DOHH2 (cell line): ENCODE data around the gene MDGA2.
"Not testable (repeated sequence)": the region's sequence is repeated elsewhere in the genome, so short reads cannot be mapped to it uniquely, and the experiment has no call there.

Source experiments
- H3F3A ChIP-seq: fragments of 200-600 bp; sonication (generic), shearing (Covaris generic); 2 replicates; pipeline ENCODE4 v1.6.0; 2016; ENCODE audit warnings: antibody characterized with exemption, mild to moderate bottlenecking; ENCODE audit not compliant: control insufficient read depth, insufficient read depth
- H3K27ac ChIP-seq: fragments of 200-600 bp; sonication (generic); 2 replicates; pipeline ENCODE4 v1.5.1; 2014; ENCODE audit warnings: low read depth, mild to moderate bottlenecking, low read length, moderate library complexity
- H3K27me3 ChIP-seq: fragments of 200-600 bp; sonication (generic); 2 replicates; pipeline ENCODE4 v1.6.1; 2014; ENCODE audit warnings: mild to moderate bottlenecking, low read length, mixed read lengths; ENCODE audit not compliant: control insufficient read depth
- H3K36me3 ChIP-seq: fragments of 200-600 bp; sonication (generic); 2 replicates; pipeline ENCODE4 v1.6.1; 2014; ENCODE audit warnings: mild to moderate bottlenecking, low read length, moderate library complexity, mixed read lengths; ENCODE audit not compliant: control insufficient read depth
- H3K4me1 ChIP-seq: fragments of 200-600 bp; sonication (generic); 2 replicates; pipeline ENCODE4 v1.6.1; 2014; ENCODE audit warnings: mild to moderate bottlenecking, low read length, mixed read lengths; ENCODE audit not compliant: control insufficient read depth
- H3K4me2 ChIP-seq: fragments of 200-600 bp; sonication (generic); 2 replicates; pipeline ENCODE4 v1.6.0; 2014; ENCODE audit warnings: mild to moderate bottlenecking, low read length, moderate library complexity
- H3K4me3 ChIP-seq: fragments of 200-600 bp; sonication (generic); 2 replicates; pipeline ENCODE4 v1.5.1; 2014; ENCODE audit warnings: mild to moderate bottlenecking, low read length, mixed read lengths
- H3K79me2 ChIP-seq: fragments of 200-600 bp; sonication (generic); 2 replicates; pipeline ENCODE4 v1.6.1; 2014; ENCODE audit warnings: mild to moderate bottlenecking, low read length, mixed read lengths; ENCODE audit not compliant: control insufficient read depth
- H3K9me2 ChIP-seq: fragments of 200-600 bp; sonication (generic); replicated peaks from 2 replicates; pipeline ENCODE4 v1.6.1; 2014; ENCODE audit warnings: mild to moderate bottlenecking, low read length, mixed read lengths; ENCODE audit not compliant: control insufficient read depth
- H3K9me3 ChIP-seq: fragments of 200-600 bp; sonication (generic); 2 replicates; pipeline ENCODE4 v1.6.1; 2014; ENCODE audit warnings: antibody characterized with exemption, low read length, mixed read lengths; ENCODE audit not compliant: control insufficient read depth, insufficient read depth
- H4K20me1 ChIP-seq: fragments of 200-600 bp; sonication (generic); 2 replicates; pipeline ENCODE4 v1.6.0; 2014; ENCODE audit warnings: low read depth, mild to moderate bottlenecking, antibody characterized with exemption, low read length, moderate library complexity; ENCODE audit not compliant: control insufficient read depth, insufficient read depth
- CTCF ChIP-seq: fragments of 200-600 bp; sonication (generic); IDR thresholded peaks from one replicate; pipeline ENCODE4 v1.5.1; 2014; ENCODE audit warnings: antibody characterized with exemption, mild to moderate bottlenecking, low read depth, low read length; ENCODE audit not compliant: poor library complexity, severe bottlenecking
- EZH2phosphoT487 ChIP-seq: fragments of 200-600 bp; sonication (generic); IDR thresholded peaks from 2 replicates; pipeline ENCODE4 v1.6.1; 2017; ENCODE audit warnings: borderline replicate concordance, mild to moderate bottlenecking, antibody characterized with exemption, low read length, moderate library complexity, mixed read lengths

Gene MDGA2

GRCh38 chr14:46951103-46951502 lies 724.3 kb downstream of the MDGA2 start:
- Histone ChIP-seq H3K79me2 (no peaks in the 10 kb centered on the region), H3K4me2 (no peak overlapping the region), H3K4me1 (no peaks in the 10 kb centered on the region), H3K9me2 (no peaks in the 10 kb centered on the region), H3K4me3 (no peak overlapping the region), H3K36me3 (no peaks in the 10 kb centered on the region), H3K9me3 (no peaks in the 10 kb centered on the region), H3K27me3 (no peaks in the 10 kb centered on the region), H3F3A (no peaks in the 10 kb centered on the region), H3K27ac (no peak overlapping the region), H4K20me1 (no peaks in the 10 kb centered on the region)
- TF ChIP-seq EZH2phosphoT487: no peak
- no peak for TF ChIP-seq CTCF

GRCh38 chr14:46940611-46941010 lies 734.8 kb downstream of the MDGA2 start:
- Histone ChIP-seq H3K4me1 (no peaks in the 10 kb centered on the region), H3K9me3 (no peaks in the 10 kb centered on the region; the same call in 1 of the 2 replicates), H3K4me2 (no peak overlapping the region), H4K20me1 (no peaks in the 10 kb centered on the region), H3K9me2 (no peaks in the 10 kb centered on the region), H3K79me2 (no peaks in the 10 kb centered on the region), H3F3A (no peaks in the 10 kb centered on the region), H3K27me3 (no peaks in the 10 kb centered on the region), H3K4me3 (no peak overlapping the region), H3K27ac (no peak overlapping the region), H3K36me3 (no peaks in the 10 kb centered on the region)
- no peak for TF ChIP-seq EZH2phosphoT487
- TF ChIP-seq CTCF: no peak

- H3K4me2 ChIP-seq: no peak overlapping the region
- H3K27ac ChIP-seq: no peak overlapping the region
- no peaks in the 10 kb centered on the region for H3K27me3 ChIP-seq
- no peaks in the 10 kb centered on the region for H3K9me3 ChIP-seq
- H3K4me3 ChIP-seq: no peak overlapping the region
- no peaks in the 10 kb centered on the region for H3K36me3 ChIP-seq
- TF ChIP-seq CTCF: no peak
- TF ChIP-seq EZH2phosphoT487: no peak
- H3K9me2 ChIP-seq: no peaks in the 10 kb centered on the region
- no peaks in the 10 kb centered on the region for H4K20me1 ChIP-seq
- H3K79me2 ChIP-seq: no peaks in the 10 kb centered on the region
- no peaks in the 10 kb centered on the region for H3K4me1 ChIP-seq
- H3F3A ChIP-seq: no peaks in the 10 kb centered on the region
Observed at GRCh38 chr14:46920542-46920941, 754.9 kb downstream of the MDGA2 start.

GRCh38 chr14:46915539-46915938 lies 759.9 kb downstream of the MDGA2 start:
- H3K9me3 ChIP-seq, H3K27ac ChIP-seq, H3K36me3 ChIP-seq, H4K20me1 ChIP-seq, H3K4me1 ChIP-seq, H3K79me2 ChIP-seq, H3K4me2 ChIP-seq, H3K4me3 ChIP-seq, H3F3A ChIP-seq, H3K9me2 ChIP-seq, H3K27me3 ChIP-seq: not testable (repeated sequence)
